GM12892 (cell line): Measurements from ENCODE around the gene EFCAB11.

ENCODE experiments used
- POLR2A ChIP-seq: IDR thresholded peaks from 2 replicates; pipeline ENCODE4 v1.6.1; 2011; ENCODE audit warnings: low read depth, low read length, control low read depth
- POLR2AphosphoS5 ChIP-seq: IDR thresholded peaks from 2 replicates; pipeline ENCODE4 v1.6.1; 2011; ENCODE audit warnings: low read depth, low read length, control low read depth
- TAF1 ChIP-seq: IDR thresholded peaks from 2 replicates; pipeline ENCODE4 v1.6.1; 2011; ENCODE audit warnings: low read depth, mild to moderate bottlenecking, control low read depth, low read length, borderline replicate concordance

GRCh38 chr14:89952576-89952975 is 2.0 kb downstream of the EFCAB11 start:
- TF ChIP-seq POLR2AphosphoS5, result no peak
- TF ChIP-seq POLR2A, result no peak
- no peak for TF ChIP-seq TAF1
